AG04449 (cell line): ENCODE data around the gene TGM4.

Source experiments
- CTCF ChIA-PET: fragments of 350-600 bp; formaldehyde crosslinking; extraction: SDS; loops from one replicate; lab custom pipeline; 2021; ENCODE audit warnings: antibody characterized with exemption; lab: Yijun Ruan, JAX
- POLR2A ChIA-PET: fragments of 400-600, 350-600 bp; formaldehyde crosslinking; extraction: SDS; loops from one replicate; lab custom pipeline; 2020; ENCODE audit warnings: antibody characterized with exemption, inconsistent platforms; lab: Yijun Ruan, JAX
- DNase-seq: peaks from one replicate; pipeline ENCODE4 v3.0.0-alpha.2; 2010; ENCODE audit warnings: low read depth, low spot score
- H3K4me3 ChIP-seq: 2 replicates; pipeline ENCODE4 v1.5.1; 2011; ENCODE audit warnings: low read depth, mild to moderate bottlenecking, control low read depth, low read length
- CTCF ChIP-seq: IDR thresholded peaks from one replicate; pipeline ENCODE4 v1.5.1; 2011; ENCODE audit warnings: mild to moderate bottlenecking, moderate library complexity, low read length, control low read depth, inconsistent platforms; ENCODE audit not compliant: insufficient read depth; ENCODE audit errors: missing control alignments

The TGM4 gene

GRCh38 chr3:44962621-44963393 is 88.4 kb downstream of the TGM4 start:
- TF ChIP-seq CTCF = no peak
- DNase-seq = peak; percentile 19
- ChIA-PET POLR2A (no interaction called here), CTCF (interaction anchor here (1.2 kb wide), 1 partner anchor 48 kb away, joined by 4 read pairs; no protein-coding TSS in a partner anchor)
- no peak overlapping the region for H3K4me3 ChIP-seq

- ChIA-PET POLR2A (no interaction called here), CTCF (interaction anchor here (1.2 kb wide), 1 partner anchor 49 kb away, joined by 4 read pairs; no protein-coding TSS in a partner anchor)
- H3K4me3 ChIP-seq = no peak overlapping the region
- no peak for TF ChIP-seq CTCF
- DNase-seq = no peak
Observed at GRCh38 chr3:44963571-44964325, 89.3 kb downstream of the TGM4 start.
